CD4-positive, alpha-beta memory T cell (primary cell): ENCODE results near the gene CHAF1A. TPM values are rescaled to one million over a fixed set of nuclear protein-coding genes. Genes with fewer than 3 reads are reported as not detected.

Experiments
- CTCF ChIA-PET: fragments of 350-600 bp; sonication (Branson Sonifier 250); formaldehyde crosslinking; loops from one replicate; lab custom pipeline; 2021; ENCODE audit warnings: inconsistent platforms; ENCODE audit not compliant: partially characterized antibody; lab: Charles Lee
- POLR2A ChIA-PET: fragments of 350-600 bp; sonication (Branson Sonifier 250); formaldehyde crosslinking; loops from one replicate; lab custom pipeline; 2021; ENCODE audit not compliant: partially characterized antibody; lab: Charles Lee
- DNase-seq, 5 donors: peaks; one replicate each; pipeline versions ENCODE4 v3.0.0 to v3.0.0-alpha.2; 2020 to 2022; ENCODE audit warnings: mixed read lengths in 1 of 5
- H3K27ac ChIP-seq: one replicate; pipeline ENCODE4 v1.7.0; 2013; ENCODE audit warnings: low read depth, low read length
- H3K27me3 ChIP-seq: 2 replicates; pipeline ENCODE4 v1.7.0; 2013; ENCODE audit warnings: mild to moderate bottlenecking, low read length, moderate library complexity; ENCODE audit not compliant: insufficient read depth
- H3K36me3 ChIP-seq: 2 replicates; pipeline ENCODE4 v1.7.0; 2013; ENCODE audit warnings: mild to moderate bottlenecking, low read length, moderate library complexity; ENCODE audit not compliant: insufficient read depth
- H3K4me1 ChIP-seq: 2 replicates; pipeline ENCODE4 v1.7.0; 2013; ENCODE audit warnings: mild to moderate bottlenecking, low read length, moderate library complexity; ENCODE audit not compliant: insufficient read depth
- H3K4me3 ChIP-seq, 2 donors: one replicate each; pipeline ENCODE4 v1.7.0; 2013; ENCODE audit warnings: low read length in 2 of 2, mild to moderate bottlenecking in 1 of 2
- H3K9me3 ChIP-seq, 2 donors: one replicate each; pipeline ENCODE4 v1.7.0; 2013; ENCODE audit warnings: low read length in 2 of 2, control low read depth in 1 of 2; ENCODE audit not compliant: control insufficient read depth in 1 of 2
- H3K27ac Mint-ChIP-seq, 7 donors: one replicate each; pipeline ENCODE4 v1.8.0; 2020 to 2021; ENCODE audit warnings: mixed read lengths in 7 of 7, mild to moderate bottlenecking in 6 of 7, inconsistent platforms in 3 of 7, moderate library complexity in 3 of 7
- H3K27me3 Mint-ChIP-seq, 2 donors: one replicate each; pipeline ENCODE4 v1.8.0; 2020 to 2021; ENCODE audit warnings: mixed read lengths in 2 of 2
- H3K36me3 Mint-ChIP-seq, 2 donors: one replicate each; pipeline ENCODE4 v1.8.0; 2020 to 2021; ENCODE audit warnings: mixed read lengths in 2 of 2, inconsistent platforms in 1 of 2, mild to moderate bottlenecking in 1 of 2
- H3K4me1 Mint-ChIP-seq, 4 donors: one replicate each; pipeline ENCODE4 v1.8.0; 2020 to 2021; ENCODE audit warnings: mixed read lengths in 4 of 4, mild to moderate bottlenecking in 1 of 4
- H3K4me3 Mint-ChIP-seq, 8 donors: one replicate each; pipeline ENCODE4 v1.8.0; 2020 to 2021; ENCODE audit warnings: mixed read lengths in 8 of 8, mild to moderate bottlenecking in 7 of 8, moderate library complexity in 6 of 8, inconsistent platforms in 3 of 8
- H3K9me3 Mint-ChIP-seq, 8 donors: one replicate each; pipeline ENCODE4 v1.8.0; 2020 to 2021; ENCODE audit warnings: mixed read lengths in 8 of 8, mild to moderate bottlenecking in 5 of 8, inconsistent platforms in 3 of 8, moderate library complexity in 1 of 8
- intact Hi-C: fragments of 100-400 bp; cut with micrococcal nuclease; formaldehyde crosslinking; loops from one replicate; pipeline ENCODE4 v1.15.1; 2023
- polyA plus RNA-seq, 2 donors: library from polyadenylated mRNA; unstranded; fragments of 300-500 nt; fragmentation: Illumina TruSeq; gene quantifications; one replicate each; pipeline ENCODE4 v1.2.3, GENCODE V29; 2021
- total RNA-seq, 2 experiments: library from RNA; stranded (reverse); gene quantifications; one replicate each; pipeline ENCODE4 v1.2.3, GENCODE V29; 2021

Gene CHAF1A
- total and polyA plus RNA-seq, 4 experiments from 2014 or later = 2.8 to 18.1 (median 9.2) TPM

DNA sequence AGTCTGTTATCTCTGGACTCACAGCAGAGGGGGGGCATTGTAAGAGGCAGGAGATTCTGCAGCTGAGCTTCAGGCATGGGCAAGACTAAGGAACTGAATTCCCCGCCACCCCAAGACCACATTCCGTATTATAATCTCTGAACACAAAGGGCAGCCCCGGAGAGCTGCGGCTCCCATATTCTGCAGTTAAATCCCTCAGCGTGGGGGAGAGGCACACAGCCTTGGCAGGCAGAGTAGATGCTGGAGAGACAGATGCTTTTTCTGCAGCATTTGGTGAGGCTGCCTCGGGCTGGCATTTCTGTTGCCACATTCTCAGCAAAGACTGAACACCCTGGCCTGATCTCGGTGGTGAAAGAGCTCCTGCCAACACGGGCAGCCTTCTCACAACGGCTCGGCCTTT, 12.9 kb downstream of the CHAF1A start:
- no peaks in the 10 kb centered on the region for H3K4me1 ChIP-seq
- Mint-ChIP-seq H3K4me3 (no peak overlapping the region), H3K27ac (peak overlapping the region in 1 of 7 donors; percentile 27), H3K36me3 (peaks cover 10 to 17% of the 10 kb centered on the region in 2 donors), H3K9me3 (no peaks in the 10 kb centered on the region), H3K27me3 (no peaks in the 10 kb centered on the region), H3K4me1 (peaks cover 0 to 2% (median 0%) of the 10 kb centered on the region in 4 donors)
- ChIA-PET CTCF (interaction anchor here (0.9 kb wide), 1 partner anchor 147 kb away, joined by 4 read pairs; no protein-coding TSS in a partner anchor), POLR2A (interaction anchor here (1.3 kb wide), 1 partner anchor 15 kb away, joined by 3 read pairs; the partner anchor contains the start of gene SH3GL1)
- DNase-seq = no peak
- no peaks in the 10 kb centered on the region for H3K9me3 ChIP-seq
- H3K27ac ChIP-seq = no peak overlapping the region
- no peak overlapping the region for H3K4me3 ChIP-seq
- no peaks in the 10 kb centered on the region for H3K36me3 ChIP-seq
- intact Hi-C loops = no loop called here
- H3K27me3 ChIP-seq = no peaks in the 10 kb centered on the region

- no peaks in the 10 kb centered on the region for H3K27me3 Mint-ChIP-seq
- no peaks in the 10 kb centered on the region for H3K4me1 ChIP-seq
- intact Hi-C loops = no loop called here
- no peak overlapping the region for H3K4me3 ChIP-seq
- no peak overlapping the region for H3K4me3 Mint-ChIP-seq
- no peak for DNase-seq
- no peaks in the 10 kb centered on the region for H3K9me3 ChIP-seq
- ChIA-PET CTCF (interaction anchor here (0.8 to 1.1 kb wide), 2 partner anchors 10 to 14 kb away, joined by 3 read pairs; no protein-coding TSS in a partner anchor), POLR2A (interaction anchor here (1.1 kb wide), 1 partner anchor 16 kb away, joined by 3 read pairs; the partner anchor contains the start of gene SH3GL1)
- no peaks in the 10 kb centered on the region for H3K27me3 ChIP-seq
- no peak overlapping the region for H3K27ac Mint-ChIP-seq
- H3K4me1 Mint-ChIP-seq = peaks cover 0 to 2% (median 0%) of the 10 kb centered on the region in 4 donors
- peaks cover 10 to 17% of the 10 kb centered on the region in 2 donors for H3K36me3 Mint-ChIP-seq
- no peaks in the 10 kb centered on the region for H3K36me3 ChIP-seq
- no peak overlapping the region for H3K27ac ChIP-seq
- H3K9me3 Mint-ChIP-seq = no peaks in the 10 kb centered on the region
Observed at GRCh38 chr19:4416268-4416667, 13.8 kb downstream of the CHAF1A start.

- no peak overlapping the region for H3K27ac ChIP-seq
- no peaks in the 10 kb centered on the region for H3K27me3 ChIP-seq
- H3K4me3 Mint-ChIP-seq = no peak overlapping the region
- ChIA-PET CTCF (no interaction called here), POLR2A (no interaction called here)
- no peak overlapping the region for H3K4me3 ChIP-seq
- no peaks in the 10 kb centered on the region for H3K27me3 Mint-ChIP-seq
- peaks cover 0 to 2% (median 0%) of the 10 kb centered on the region in 8 donors for H3K9me3 Mint-ChIP-seq
- no peaks in the 10 kb centered on the region for H3K9me3 ChIP-seq
- H3K4me1 ChIP-seq = no peaks in the 10 kb centered on the region
- H3K36me3 Mint-ChIP-seq = peaks cover 8 to 17% of the 10 kb centered on the region in 2 donors
- H3K36me3 ChIP-seq = no peaks in the 10 kb centered on the region
- intact Hi-C loops = no loop called here
- peak overlapping the region in 1 of 7 donors; percentile 47 for H3K27ac Mint-ChIP-seq
- no peaks in the 10 kb centered on the region for H3K4me1 Mint-ChIP-seq
- no peak for DNase-seq
Observed at GRCh38 chr19:4423416-4424126, 21.1 kb downstream of the CHAF1A start.

- H3K27ac Mint-ChIP-seq = no peak overlapping the region
- peaks cover 20 to 28% of the 10 kb centered on the region in 2 donors for H3K36me3 Mint-ChIP-seq
- no peak for DNase-seq
- no peaks in the 10 kb centered on the region for H3K27me3 ChIP-seq
- CTCF ChIA-PET = no interaction called here
- peaks cover 0 to 2% (median 0%) of the 10 kb centered on the region in 8 donors for H3K9me3 Mint-ChIP-seq
- peaks cover 7% of the 10 kb centered on the region for H3K36me3 ChIP-seq
- H3K27ac ChIP-seq = no peak overlapping the region
- no peaks in the 10 kb centered on the region for H3K4me1 ChIP-seq
- intact Hi-C loops = no loop called here
- POLR2A ChIA-PET = no interaction called here
- no peak overlapping the region for H3K4me3 Mint-ChIP-seq
- H3K27me3 Mint-ChIP-seq = no peaks in the 10 kb centered on the region
- H3K9me3 ChIP-seq = no peaks in the 10 kb centered on the region
- H3K4me3 ChIP-seq = no peak overlapping the region
- H3K4me1 Mint-ChIP-seq = no peaks in the 10 kb centered on the region
Observed at GRCh38 chr19:4425537-4425936, 23.1 kb downstream of the CHAF1A start.

GRCh38 chr19:4428326-4428975, 26.0 kb downstream of the CHAF1A start:
- Histone ChIP-seq H3K27me3 (no peaks in the 10 kb centered on the region), H3K9me3 (no peaks in the 10 kb centered on the region), H3K4me1 (no peaks in the 10 kb centered on the region), H3K36me3 (peaks cover 9% of the 10 kb centered on the region), H3K4me3 (no peak overlapping the region), H3K27ac (no peak overlapping the region)
- Mint-ChIP-seq H3K27me3 (no peaks in the 10 kb centered on the region), H3K27ac (peak overlapping the region in 2 of 7 donors; percentile 22 to 43), H3K4me1 (no peaks in the 10 kb centered on the region), H3K4me3 (no peak overlapping the region), H3K9me3 (peaks cover 0 to 2% (median 0%) of the 10 kb centered on the region in 8 donors), H3K36me3 (peaks cover 19 to 34% of the 10 kb centered on the region in 2 donors)
- DNase-seq = no peak
- POLR2A ChIA-PET = no interaction called here
- intact Hi-C loops = no loop called here
- CTCF ChIA-PET = no interaction called here

GRCh38 chr19:4429256-4429655, 26.8 kb downstream of the CHAF1A start:
- Histone ChIP-seq H3K36me3 (peaks cover 9% of the 10 kb centered on the region), H3K9me3 (no peaks in the 10 kb centered on the region), H3K4me3 (no peak overlapping the region), H3K27ac (no peak overlapping the region), H3K27me3 (no peaks in the 10 kb centered on the region), H3K4me1 (no peaks in the 10 kb centered on the region)
- peaks cover 19 to 29% of the 10 kb centered on the region in 2 donors for H3K36me3 Mint-ChIP-seq
- ChIA-PET CTCF (no interaction called here), POLR2A (no interaction called here)
- no peak for DNase-seq
- no peak overlapping the region for H3K4me3 Mint-ChIP-seq
- H3K27ac Mint-ChIP-seq = peak overlapping the region in 2 of 7 donors; percentile 25 to 56
- intact Hi-C loops = no loop called here
- peaks cover 0 to 2% (median 0%) of the 10 kb centered on the region in 8 donors for H3K9me3 Mint-ChIP-seq
- H3K27me3 Mint-ChIP-seq = no peaks in the 10 kb centered on the region
- H3K4me1 Mint-ChIP-seq = no peaks in the 10 kb centered on the region

DNA sequence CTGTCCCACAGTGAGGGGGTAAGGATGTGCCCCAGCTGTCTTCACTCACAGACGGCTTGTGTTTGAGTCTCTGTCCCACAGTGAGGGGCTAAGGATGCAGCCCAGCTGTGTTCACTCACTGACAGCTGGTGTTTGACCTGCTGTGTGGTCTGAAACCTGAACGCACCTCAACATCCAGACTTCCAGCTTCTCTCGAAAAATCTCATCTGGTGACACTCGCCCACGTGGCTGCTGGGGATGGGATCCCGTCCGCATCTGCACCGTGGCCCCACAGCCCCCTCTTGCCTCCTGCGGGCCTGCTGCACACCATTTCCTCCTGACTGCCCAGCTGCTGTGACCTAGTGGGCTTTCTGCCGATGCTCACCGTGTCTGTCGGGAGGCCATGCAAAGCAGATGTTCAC, 27.3 kb downstream of the CHAF1A start:
- H3K27ac Mint-ChIP-seq = peak overlapping the region in 1 of 7 donors; percentile 23
- H3K4me1 Mint-ChIP-seq = peaks cover 0 to 1% (median 0%) of the 10 kb centered on the region in 4 donors
- no peaks in the 10 kb centered on the region for H3K27me3 ChIP-seq
- no peaks in the 10 kb centered on the region for H3K27me3 Mint-ChIP-seq
- peaks cover 24 to 34% of the 10 kb centered on the region in 2 donors for H3K36me3 Mint-ChIP-seq
- intact Hi-C loops = no loop called here
- ChIA-PET POLR2A (no interaction called here), CTCF (no interaction called here)
- no peak overlapping the region for H3K4me3 Mint-ChIP-seq
- H3K4me1 ChIP-seq = no peaks in the 10 kb centered on the region
- H3K36me3 ChIP-seq = peaks cover 9% of the 10 kb centered on the region
- H3K9me3 Mint-ChIP-seq = peaks cover 0 to 2% (median 0%) of the 10 kb centered on the region in 8 donors
- no peaks in the 10 kb centered on the region for H3K9me3 ChIP-seq
- DNase-seq = no peak
- H3K27ac ChIP-seq = no peak overlapping the region
- no peak overlapping the region for H3K4me3 ChIP-seq
